Mammary epithelial cell (primary cell): ENCODE measurements around the gene ILDR2.

Experiments
- CTCF ChIP-seq, 2 donors: IDR thresholded peaks in 1 of 2; conservative IDR thresholded peaks in 1 of 2; 2 replicates each; pipeline ENCODE4 v1.5.1; 2011 to 2012; ENCODE audit warnings: inconsistent platforms in 2 of 2, low read length in 2 of 2, mild to moderate bottlenecking in 2 of 2, control low read depth in 1 of 2, low read depth in 1 of 2; ENCODE audit not compliant: insufficient read depth in 1 of 2; ENCODE audit errors: extremely low read depth in 1 of 2
- EZH2 ChIP-seq: IDR thresholded peaks from 2 replicates; pipeline ENCODE4 v1.6.1; 2012; ENCODE audit warnings: low read length, inconsistent platforms, borderline replicate concordance

GRCh38 chr1:166884971-166885370 is 90.4 kb downstream of the ILDR2 start:
- TF ChIP-seq CTCF (conservative IDR thresholded peaks at IDR 0.05 in 1 of 2, IDR thresholded peaks at IDR 0.05 in 1 of 2; ENCODE audit: extremely low read depth in 1 of 2, insufficient read depth in 1 of 2, low read depth in 1 of 2, low read length in 2 of 2), result no peak
- TF ChIP-seq EZH2, result no peak
